HepG2 (cell line): ENCODE data around the gene PRR33.

Source experiments
- CBFB ChIP-seq: sonication (generic); formaldehyde crosslinking; IDR thresholded peaks from 2 replicates; pipeline ENCODE4 v1.4.0; 2020; ENCODE audit warnings: missing genetic modification reagents
- MYNN ChIP-seq: sonication (generic); formaldehyde crosslinking; IDR thresholded peaks from 2 replicates; pipeline ENCODE4 v1.4.0; 2020; ENCODE audit warnings: mild to moderate bottlenecking, low read depth, missing genetic modification reagents
- POLR2AphosphoS5 ChIP-seq: IDR thresholded peaks from 2 replicates; pipeline ENCODE4 v1.6.1; 2012; ENCODE audit warnings: low read depth, low read length
- SIN3A ChIP-seq: IDR thresholded peaks from 2 replicates; pipeline ENCODE4 v1.6.1; 2011; ENCODE audit warnings: low read depth, mild to moderate bottlenecking, control low read depth, low read length, borderline replicate concordance
- SNRNP70 ChIP-seq: fragments of 200-400 bp; formaldehyde crosslinking; IDR thresholded peaks from 2 replicates; pipeline ENCODE4 v1.6.1; 2017; ENCODE audit warnings: mild to moderate bottlenecking, low read depth, low read length, moderate library complexity
- TEAD2 ChIP-seq: sonication (generic); formaldehyde crosslinking; IDR thresholded peaks from 2 replicates; pipeline ENCODE4 v1.9.0; 2021; ENCODE audit warnings: missing genetic modification reagents
- ZNF432 ChIP-seq: sonication (generic); formaldehyde crosslinking; IDR thresholded peaks from 2 replicates; pipeline ENCODE4 v1.5.0; 2020; ENCODE audit warnings: missing genetic modification reagents, mild to moderate bottlenecking, borderline replicate concordance
- ZNF451 ChIP-seq: sonication (generic); formaldehyde crosslinking; IDR thresholded peaks from 2 replicates; pipeline ENCODE4 v1.5.0; 2020; ENCODE audit warnings: mild to moderate bottlenecking, missing genetic modification reagents
- ZNF589 ChIP-seq: sonication (generic); formaldehyde crosslinking; conservative IDR thresholded peaks from 2 replicates; pipeline ENCODE4 v1.8.0; 2022; ENCODE audit warnings: mild to moderate bottlenecking, moderate library complexity, missing genetic modification reagents
- ZNF672 ChIP-seq: sonication (generic); formaldehyde crosslinking; IDR thresholded peaks from 2 replicates; pipeline ENCODE4 v1.8.1; 2022; ENCODE audit warnings: missing genetic modification reagents
- TF ChIP-seq, protein P1 (sequence below): sonication (generic); formaldehyde crosslinking; IDR thresholded peaks from 2 replicates; pipeline ENCODE4 v1.4.0; 2020; ENCODE audit warnings: missing genetic modification reagents
- TF ChIP-seq, protein P2 (sequence below): sonication (generic); formaldehyde crosslinking; IDR thresholded peaks from 2 replicates; pipeline ENCODE4 v1.5.0; 2020; ENCODE audit warnings: mild to moderate bottlenecking, missing genetic modification reagents, moderate library complexity
- TF ChIP-seq, protein P3 (sequence below): sonication (generic); formaldehyde crosslinking; IDR thresholded peaks from 2 replicates; pipeline ENCODE4 v1.4.0; 2020; ENCODE audit warnings: missing genetic modification reagents, borderline replicate concordance

DNA sequence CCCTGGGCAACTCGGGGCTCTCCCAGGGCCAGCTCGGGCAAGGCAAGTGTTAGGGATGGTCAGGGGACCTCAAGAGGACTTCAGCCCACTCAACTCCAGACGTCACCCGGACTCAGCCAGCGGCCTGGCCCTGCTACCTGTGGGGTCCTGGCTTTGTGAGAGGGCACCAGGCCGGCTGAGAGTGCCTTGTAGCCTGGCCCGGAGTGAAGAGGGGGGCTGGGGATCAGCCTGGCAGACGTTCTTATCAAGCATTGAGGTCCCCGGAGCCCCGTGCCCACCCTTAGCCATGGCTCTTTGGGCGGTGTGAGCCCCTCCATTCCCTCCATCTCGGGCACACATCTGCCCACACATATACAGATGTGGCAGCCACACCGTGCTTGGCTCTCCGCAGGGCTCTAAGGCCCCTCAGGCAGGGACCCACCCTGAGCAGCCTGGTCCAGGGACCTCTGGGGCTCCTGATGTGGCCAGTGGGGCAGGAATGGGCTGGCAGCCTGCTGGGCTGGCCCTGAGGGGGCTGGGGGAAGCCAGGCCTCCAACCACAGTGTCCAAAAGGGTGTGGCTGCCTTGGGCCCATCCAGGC, 23.5 kb downstream of the PRR33 start:
- TF ChIP-seq ZNF589 (CRISPR knock-in tag) (no peak), SNRNP70 (no peak), ZNF451 (no peak), SIN3A (no peak), MYNN (no peak), POLR2AphosphoS5 (no peak), TEAD2 (CRISPR knock-in tag) (no peak), ZNF432 (CRISPR knock-in tag) (no peak), CBFB (CRISPR knock-in tag) (no peak), ZNF672 (CRISPR knock-in tag) (no peak)
- TF ChIP-seq, protein P1, sequence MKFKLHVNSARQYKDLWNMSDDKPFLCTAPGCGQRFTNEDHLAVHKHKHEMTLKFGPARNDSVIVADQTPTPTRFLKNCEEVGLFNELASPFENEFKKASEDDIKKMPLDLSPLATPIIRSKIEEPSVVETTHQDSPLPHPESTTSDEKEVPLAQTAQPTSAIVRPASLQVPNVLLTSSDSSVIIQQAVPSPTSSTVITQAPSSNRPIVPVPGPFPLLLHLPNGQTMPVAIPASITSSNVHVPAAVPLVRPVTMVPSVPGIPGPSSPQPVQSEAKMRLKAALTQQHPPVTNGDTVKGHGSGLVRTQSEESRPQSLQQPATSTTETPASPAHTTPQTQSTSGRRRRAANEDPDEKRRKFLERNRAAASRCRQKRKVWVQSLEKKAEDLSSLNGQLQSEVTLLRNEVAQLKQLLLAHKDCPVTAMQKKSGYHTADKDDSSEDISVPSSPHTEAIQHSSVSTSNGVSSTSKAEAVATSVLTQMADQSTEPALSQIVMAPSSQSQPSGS (CRISPR knock-in tag) = no peak
- TF ChIP-seq, protein P2, sequence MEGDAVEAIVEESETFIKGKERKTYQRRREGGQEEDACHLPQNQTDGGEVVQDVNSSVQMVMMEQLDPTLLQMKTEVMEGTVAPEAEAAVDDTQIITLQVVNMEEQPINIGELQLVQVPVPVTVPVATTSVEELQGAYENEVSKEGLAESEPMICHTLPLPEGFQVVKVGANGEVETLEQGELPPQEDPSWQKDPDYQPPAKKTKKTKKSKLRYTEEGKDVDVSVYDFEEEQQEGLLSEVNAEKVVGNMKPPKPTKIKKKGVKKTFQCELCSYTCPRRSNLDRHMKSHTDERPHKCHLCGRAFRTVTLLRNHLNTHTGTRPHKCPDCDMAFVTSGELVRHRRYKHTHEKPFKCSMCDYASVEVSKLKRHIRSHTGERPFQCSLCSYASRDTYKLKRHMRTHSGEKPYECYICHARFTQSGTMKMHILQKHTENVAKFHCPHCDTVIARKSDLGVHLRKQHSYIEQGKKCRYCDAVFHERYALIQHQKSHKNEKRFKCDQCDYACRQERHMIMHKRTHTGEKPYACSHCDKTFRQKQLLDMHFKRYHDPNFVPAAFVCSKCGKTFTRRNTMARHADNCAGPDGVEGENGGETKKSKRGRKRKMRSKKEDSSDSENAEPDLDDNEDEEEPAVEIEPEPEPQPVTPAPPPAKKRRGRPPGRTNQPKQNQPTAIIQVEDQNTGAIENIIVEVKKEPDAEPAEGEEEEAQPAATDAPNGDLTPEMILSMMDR (CRISPR knock-in tag) = no peak
- TF ChIP-seq, protein P3, sequence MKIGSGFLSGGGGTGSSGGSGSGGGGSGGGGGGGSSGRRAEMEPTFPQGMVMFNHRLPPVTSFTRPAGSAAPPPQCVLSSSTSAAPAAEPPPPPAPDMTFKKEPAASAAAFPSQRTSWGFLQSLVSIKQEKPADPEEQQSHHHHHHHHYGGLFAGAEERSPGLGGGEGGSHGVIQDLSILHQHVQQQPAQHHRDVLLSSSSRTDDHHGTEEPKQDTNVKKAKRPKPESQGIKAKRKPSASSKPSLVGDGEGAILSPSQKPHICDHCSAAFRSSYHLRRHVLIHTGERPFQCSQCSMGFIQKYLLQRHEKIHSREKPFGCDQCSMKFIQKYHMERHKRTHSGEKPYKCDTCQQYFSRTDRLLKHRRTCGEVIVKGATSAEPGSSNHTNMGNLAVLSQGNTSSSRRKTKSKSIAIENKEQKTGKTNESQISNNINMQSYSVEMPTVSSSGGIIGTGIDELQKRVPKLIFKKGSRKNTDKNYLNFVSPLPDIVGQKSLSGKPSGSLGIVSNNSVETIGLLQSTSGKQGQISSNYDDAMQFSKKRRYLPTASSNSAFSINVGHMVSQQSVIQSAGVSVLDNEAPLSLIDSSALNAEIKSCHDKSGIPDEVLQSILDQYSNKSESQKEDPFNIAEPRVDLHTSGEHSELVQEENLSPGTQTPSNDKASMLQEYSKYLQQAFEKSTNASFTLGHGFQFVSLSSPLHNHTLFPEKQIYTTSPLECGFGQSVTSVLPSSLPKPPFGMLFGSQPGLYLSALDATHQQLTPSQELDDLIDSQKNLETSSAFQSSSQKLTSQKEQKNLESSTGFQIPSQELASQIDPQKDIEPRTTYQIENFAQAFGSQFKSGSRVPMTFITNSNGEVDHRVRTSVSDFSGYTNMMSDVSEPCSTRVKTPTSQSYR (CRISPR knock-in tag) = no peak
